ENCODE results near the gene RIPK4. TPM values are rescaled to one million over a fixed set of nuclear protein-coding genes. Genes with fewer than 3 reads are reported as not detected.

Gene RIPK4
- total RNA-seq, 4 donors from 2014 or later = 38.6 to 59.5 (median 50.0) TPM

DNA sequence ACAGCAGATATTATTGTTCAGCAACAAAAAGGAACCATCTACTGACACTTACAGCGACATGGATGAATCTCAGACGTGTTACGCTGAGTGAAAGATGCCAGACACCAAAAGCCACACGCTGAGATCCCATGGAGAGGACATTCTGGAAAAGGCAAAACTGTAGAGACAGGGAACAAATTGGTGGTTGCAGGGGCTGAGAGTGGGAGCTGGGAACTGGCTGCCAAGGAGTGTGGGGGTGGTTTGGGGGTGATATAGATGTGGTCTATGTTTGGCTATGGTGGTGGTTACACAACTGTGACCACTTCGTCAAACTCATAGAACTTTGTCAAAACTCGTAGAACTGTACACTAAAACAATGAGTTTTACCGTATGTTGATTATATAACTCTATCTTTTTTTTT is 57.7 kb downstream of the RIPK4 start:
- Histone ChIP-seq H3K4me1 (peaks cover 48% of the 10 kb centered on the region), H3K27me3 (peaks cover 26% of the 10 kb centered on the region), H3K36me3 (no peaks in the 10 kb centered on the region), H3K4me3 (no peak overlapping the region), H3K9me3 (no peaks in the 10 kb centered on the region), H3K27ac (no peak overlapping the region)
- DNase-seq (ENCODE audit: low spot score in 2 of 2) = no peak
- 72% methylated on average over 7 of the region's 7 CpGs for WGBS
- TF ChIP-seq, protein P1, sequence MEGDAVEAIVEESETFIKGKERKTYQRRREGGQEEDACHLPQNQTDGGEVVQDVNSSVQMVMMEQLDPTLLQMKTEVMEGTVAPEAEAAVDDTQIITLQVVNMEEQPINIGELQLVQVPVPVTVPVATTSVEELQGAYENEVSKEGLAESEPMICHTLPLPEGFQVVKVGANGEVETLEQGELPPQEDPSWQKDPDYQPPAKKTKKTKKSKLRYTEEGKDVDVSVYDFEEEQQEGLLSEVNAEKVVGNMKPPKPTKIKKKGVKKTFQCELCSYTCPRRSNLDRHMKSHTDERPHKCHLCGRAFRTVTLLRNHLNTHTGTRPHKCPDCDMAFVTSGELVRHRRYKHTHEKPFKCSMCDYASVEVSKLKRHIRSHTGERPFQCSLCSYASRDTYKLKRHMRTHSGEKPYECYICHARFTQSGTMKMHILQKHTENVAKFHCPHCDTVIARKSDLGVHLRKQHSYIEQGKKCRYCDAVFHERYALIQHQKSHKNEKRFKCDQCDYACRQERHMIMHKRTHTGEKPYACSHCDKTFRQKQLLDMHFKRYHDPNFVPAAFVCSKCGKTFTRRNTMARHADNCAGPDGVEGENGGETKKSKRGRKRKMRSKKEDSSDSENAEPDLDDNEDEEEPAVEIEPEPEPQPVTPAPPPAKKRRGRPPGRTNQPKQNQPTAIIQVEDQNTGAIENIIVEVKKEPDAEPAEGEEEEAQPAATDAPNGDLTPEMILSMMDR (IDR thresholded peaks at IDR 0.05) = no peak
- TF ChIP-seq POLR2A (IDR thresholded peaks at IDR 0.05) (no peak), EP300 (IDR thresholded peaks at IDR 0.05) (no peak)

DNA sequence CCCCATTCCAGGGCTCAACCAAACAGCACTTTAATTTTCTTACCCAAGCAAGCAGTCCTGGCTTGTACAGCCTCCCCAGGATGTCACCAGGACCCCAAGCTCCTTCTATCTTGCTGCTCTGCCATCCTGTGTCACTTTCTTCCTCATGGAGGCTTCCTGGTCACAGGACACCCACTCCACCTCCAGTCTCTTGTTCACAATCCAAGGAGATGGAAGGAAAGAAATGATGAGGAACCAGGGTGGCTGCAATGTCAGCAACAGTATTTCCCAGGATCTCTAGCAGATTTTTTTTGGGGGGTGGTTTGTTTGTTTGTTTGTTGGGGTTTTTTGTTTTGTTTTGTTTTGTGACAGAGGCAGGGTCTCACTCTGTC is 58.9 kb downstream of the RIPK4 start:
- H3K4me1 ChIP-seq = peaks cover 49% of the 10 kb centered on the region
- H3K4me3 ChIP-seq = no peak overlapping the region

DNA sequence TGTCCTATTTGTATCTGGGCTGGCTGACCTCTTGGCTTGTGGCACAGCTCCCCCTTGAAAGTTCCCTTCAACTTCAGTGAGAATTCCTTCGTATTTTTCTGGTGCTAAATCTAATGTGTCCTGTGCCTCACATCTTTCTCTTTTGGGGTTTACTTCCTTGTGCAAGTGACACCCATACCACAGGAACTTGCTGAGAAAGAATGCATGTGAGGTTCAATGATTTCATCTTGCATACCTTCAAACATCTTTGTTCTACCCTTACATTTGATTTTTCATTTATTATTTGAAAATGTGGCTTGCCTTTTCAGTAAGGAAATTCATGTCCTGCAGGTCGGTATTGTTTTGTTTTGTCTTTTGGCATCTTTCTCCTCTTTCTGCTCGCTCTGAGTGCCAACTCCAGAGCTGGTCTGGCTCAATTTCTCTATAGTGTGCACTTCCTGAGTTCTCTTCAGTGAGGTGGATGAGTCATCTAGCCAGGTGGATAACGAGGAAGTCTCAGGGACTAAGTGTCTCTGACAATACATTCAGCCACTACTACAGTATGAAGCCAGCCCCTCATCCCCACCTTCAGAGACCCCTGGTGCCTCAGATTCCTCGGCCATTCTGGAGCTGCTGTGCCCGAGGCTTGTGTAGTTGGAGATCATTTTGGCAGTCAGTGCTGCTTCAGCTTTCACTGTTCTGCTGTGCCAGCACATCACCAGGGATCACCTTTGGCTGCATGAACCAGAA is 59.5 kb downstream of the RIPK4 start:
- Histone ChIP-seq H3K36me3 (no peaks in the 10 kb centered on the region), H3K4me1 (peaks cover 46% of the 10 kb centered on the region), H3K4me3 (no peak overlapping the region), H3K27me3 (peaks cover 15% of the 10 kb centered on the region), H3K9me3 (no peaks in the 10 kb centered on the region), H3K27ac (peak overlapping the region; percentile 62)
- WGBS = 31% methylated on average over 6 of the region's 6 CpGs
- no peak for DNase-seq (ENCODE audit: low spot score in 2 of 2)
- TF ChIP-seq POLR2A (IDR thresholded peaks at IDR 0.05) (no peak), EP300 (IDR thresholded peaks at IDR 0.05) (no peak), POLR2AphosphoS5 (IDR thresholded peaks at IDR 0.05) (no peak)

More for the DNA sequence above, 58.9 kb downstream of the RIPK4 start:
- peak overlapping the region; percentile 62 for H3K27ac ChIP-seq
- H3K27me3 ChIP-seq = peaks cover 16% of the 10 kb centered on the region
- no peak for DNase-seq (ENCODE audit: low spot score in 2 of 2)
- no peaks in the 10 kb centered on the region for H3K9me3 ChIP-seq
- TF ChIP-seq EP300 (IDR thresholded peaks at IDR 0.05) (no peak), POLR2AphosphoS5 (IDR thresholded peaks at IDR 0.05) (no peak), POLR2A (IDR thresholded peaks at IDR 0.05) (no peak)
- TF ChIP-seq, protein P1 (IDR thresholded peaks at IDR 0.05) = no peak
- no peaks in the 10 kb centered on the region for H3K36me3 ChIP-seq

DNA sequence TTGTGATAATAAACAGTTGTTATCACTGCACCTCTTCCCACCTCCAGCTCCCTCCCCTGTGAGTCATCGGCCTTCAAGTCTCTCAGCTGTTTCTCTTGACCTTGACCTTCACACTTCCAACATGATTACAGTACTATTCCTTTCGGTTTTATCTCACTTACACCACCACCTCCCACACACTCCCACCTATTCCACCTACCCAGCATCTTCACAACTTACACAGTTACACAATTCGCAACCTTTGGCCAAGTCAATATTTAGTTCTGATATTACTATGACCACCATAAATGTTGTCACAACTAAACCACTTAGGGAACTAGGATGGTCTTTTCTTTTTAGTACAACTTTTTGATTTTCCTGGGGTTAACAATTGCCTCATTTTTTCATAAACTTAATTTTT is 60.2 kb downstream of the RIPK4 start:
- H3K27me3 ChIP-seq = peaks cover 8% of the 10 kb centered on the region
- no peak overlapping the region for H3K4me3 ChIP-seq
- TF ChIP-seq EP300 (IDR thresholded peaks at IDR 0.05) (no peak), POLR2A (IDR thresholded peaks at IDR 0.05) (no peak), POLR2AphosphoS5 (IDR thresholded peaks at IDR 0.05) (no peak)
- TF ChIP-seq, protein P1 (IDR thresholded peaks at IDR 0.05) = no peak
- peaks cover 39% of the 10 kb centered on the region for H3K4me1 ChIP-seq
- WGBS = 63% methylated on average over 3 of the region's 3 CpGs
- H3K36me3 ChIP-seq = no peaks in the 10 kb centered on the region
- H3K9me3 ChIP-seq = no peaks in the 10 kb centered on the region
- H3K27ac ChIP-seq = no peak overlapping the region
- DNase-seq (ENCODE audit: low spot score in 2 of 2) = no peak

DNA sequence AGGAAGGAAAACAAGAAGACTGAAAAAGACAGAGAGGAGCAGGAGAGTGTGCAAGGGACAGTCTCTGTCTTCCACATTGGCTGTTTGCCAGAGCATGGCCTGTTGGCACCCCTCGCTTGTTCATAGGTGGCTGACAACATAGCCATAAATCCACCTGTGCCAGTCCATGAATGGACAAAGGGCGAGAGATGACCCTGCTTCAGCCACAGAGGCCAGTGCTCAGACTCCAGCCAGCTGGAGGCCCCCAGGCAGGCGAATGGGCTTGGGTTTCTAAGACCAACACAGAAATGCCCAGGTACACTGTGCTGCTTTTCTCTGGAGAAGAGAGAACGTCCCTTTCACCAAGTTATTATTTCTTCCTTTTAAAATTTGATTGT is 60.6 kb downstream of the RIPK4 start:
- Histone ChIP-seq H3K27ac (no peak overlapping the region), H3K36me3 (no peaks in the 10 kb centered on the region), H3K4me1 (peaks cover 35% of the 10 kb centered on the region), H3K27me3 (peaks cover 6% of the 10 kb centered on the region), H3K4me3 (no peak overlapping the region), H3K9me3 (no peaks in the 10 kb centered on the region)
- TF ChIP-seq, protein P1 (IDR thresholded peaks at IDR 0.05) = no peak
- TF ChIP-seq POLR2A (IDR thresholded peaks at IDR 0.05) = no peak
- TF ChIP-seq EP300 (IDR thresholded peaks at IDR 0.05) = no peak
- TF ChIP-seq POLR2AphosphoS5 (IDR thresholded peaks at IDR 0.05) = no peak
- WGBS = 79% methylated on average over 4 of the region's 4 CpGs
- no peak for DNase-seq (ENCODE audit: low spot score in 2 of 2)

Data from suprapubic skin (tissue), 4 donors.